Activated CD8-positive, alpha-beta T cell treated with anti-CD3 and anti-CD28 coated beads, Interleukin-2, amount 10 ng/mL, durations not matched to agents 7 days and 5 days (primary cell): ENCODE results near the gene ADCYAP1R1. TPM values are rescaled to one million over a fixed set of nuclear protein-coding genes. Genes with fewer than 3 reads are reported as not detected.

Source experiments
- ATAC-seq: fragments of 150-1000 bp; cut with Tn5 transposase; one replicate; pipeline ENCODE4 v1.10.0; 2021; ENCODE audit warnings: moderate library complexity
- CTCF ChIA-PET: fragments of 350-600 bp; sonication (Branson Sonifier 250); formaldehyde crosslinking; loops from one replicate; lab custom pipeline; 2021; ENCODE audit warnings: antibody characterized with exemption; lab: Charles Lee
- POLR2A ChIA-PET: fragments of 350-600 bp; sonication (Branson Sonifier 250); formaldehyde crosslinking; loops from one replicate; lab custom pipeline; 2021; ENCODE audit warnings: antibody characterized with exemption; lab: Charles Lee
- DNase-seq: peaks from one replicate; pipeline ENCODE4 v3.0.0-alpha.2; 2020
- H3K27ac Mint-ChIP-seq: one replicate; pipeline ENCODE4 v1.8.0; 2021; ENCODE audit warnings: mild to moderate bottlenecking, mixed read lengths
- H3K27me3 Mint-ChIP-seq: one replicate; pipeline ENCODE4 v1.8.0; 2021; ENCODE audit warnings: low read depth, mixed read lengths
- H3K36me3 Mint-ChIP-seq: one replicate; pipeline ENCODE4 v1.8.0; 2021; ENCODE audit warnings: low read depth, mixed read lengths
- H3K4me1 Mint-ChIP-seq: one replicate; pipeline ENCODE4 v1.8.0; 2021; ENCODE audit warnings: low read depth, mixed read lengths
- H3K4me3 Mint-ChIP-seq: one replicate; pipeline ENCODE4 v1.8.0; 2021; ENCODE audit warnings: mild to moderate bottlenecking, mixed read lengths
- H3K9me3 Mint-ChIP-seq: one replicate; pipeline ENCODE4 v1.8.0; 2022; ENCODE audit warnings: mixed read lengths; ENCODE audit not compliant: insufficient read depth
- total RNA-seq, 2 experiments: library from RNA; stranded (reverse); gene quantifications; one replicate each; pipeline ENCODE4 v1.2.3, GENCODE V29; 2021

The ADCYAP1R1 gene
- total RNA-seq, 2 experiments from 2014 or later, result not detected

- peak overlapping the region; percentile 9 for H3K27ac Mint-ChIP-seq
- peaks cover 88% of the 10 kb centered on the region for H3K4me1 Mint-ChIP-seq
- no peaks in the 10 kb centered on the region for H3K27me3 Mint-ChIP-seq
- CTCF ChIA-PET, result no interaction called here
- H3K4me3 Mint-ChIP-seq, result no peak overlapping the region
- H3K9me3 Mint-ChIP-seq, result peaks cover 7% of the 10 kb centered on the region
- ATAC-seq (no peak), DNase-seq (no peak)
- peaks cover 29% of the 10 kb centered on the region for H3K36me3 Mint-ChIP-seq
- POLR2A ChIA-PET, result no interaction called here
Observed at GRCh38 chr7:31022117-31022516, 30.0 kb upstream of the ADCYAP1R1 start.

GRCh38 chr7:31022726-31023125 lies 29.4 kb upstream of the ADCYAP1R1 start:
- peaks cover 29% of the 10 kb centered on the region for H3K36me3 Mint-ChIP-seq
- DNase-seq, result no peak
- POLR2A ChIA-PET, result interaction anchor here (0.9 kb wide), 1 partner anchor 62 kb away, joined by 3 read pairs; no protein-coding TSS in a partner anchor
- H3K4me1 Mint-ChIP-seq, result peaks cover 82% of the 10 kb centered on the region
- H3K9me3 Mint-ChIP-seq, result peaks cover 7% of the 10 kb centered on the region
- ATAC-seq, result no peak
- no peaks in the 10 kb centered on the region for H3K27me3 Mint-ChIP-seq
- CTCF ChIA-PET, result no interaction called here
- peak overlapping the region; percentile 71 for H3K27ac Mint-ChIP-seq
- H3K4me3 Mint-ChIP-seq, result no peak overlapping the region

- no peak overlapping the region for H3K4me3 Mint-ChIP-seq
- peak overlapping the region; percentile 95 for H3K27ac Mint-ChIP-seq
- peaks cover 7% of the 10 kb centered on the region for H3K9me3 Mint-ChIP-seq
- ChIA-PET POLR2A (no interaction called here), CTCF (no interaction called here)
- peaks cover 70% of the 10 kb centered on the region for H3K4me1 Mint-ChIP-seq
- DNase-seq (peak; percentile 69), ATAC-seq (peak; percentile 72)
- H3K36me3 Mint-ChIP-seq, result peaks cover 29% of the 10 kb centered on the region
- no peaks in the 10 kb centered on the region for H3K27me3 Mint-ChIP-seq
Observed at GRCh38 chr7:31023877-31024276, 28.2 kb upstream of the ADCYAP1R1 start.

GRCh38 chr7:31027161-31027965 lies 24.7 kb upstream of the ADCYAP1R1 start:
- POLR2A ChIA-PET, result no interaction called here

GRCh38 chr7:31028006-31028405 lies 24.1 kb upstream of the ADCYAP1R1 start:
- H3K27me3 Mint-ChIP-seq, result peaks cover 8% of the 10 kb centered on the region
- H3K4me1 Mint-ChIP-seq, result peaks cover 35% of the 10 kb centered on the region
- peaks cover 26% of the 10 kb centered on the region for H3K36me3 Mint-ChIP-seq
- ATAC-seq (no peak), DNase-seq (no peak)
- POLR2A ChIA-PET, result no interaction called here
- peak overlapping the region; percentile 11 for H3K27ac Mint-ChIP-seq
- CTCF ChIA-PET, result interaction anchor here (1.3 kb wide), 2 partner anchors 45 to 54 kb away, joined by 4 read pairs; no protein-coding TSS in a partner anchor
- H3K4me3 Mint-ChIP-seq, result no peak overlapping the region
- H3K9me3 Mint-ChIP-seq, result peaks cover 7% of the 10 kb centered on the region

More at GRCh38 chr7:31027161-31027965, 24.7 kb upstream of the ADCYAP1R1 start:
- Mint-ChIP-seq H3K27ac (no peak overlapping the region), H3K9me3 (peaks cover 7% of the 10 kb centered on the region), H3K36me3 (peaks cover 29% of the 10 kb centered on the region), H3K4me3 (no peak overlapping the region), H3K4me1 (peaks cover 40% of the 10 kb centered on the region), H3K27me3 (peaks cover 3% of the 10 kb centered on the region)
- no peak for DNase-seq
- CTCF ChIA-PET, result interaction anchor here (1.3 to 2.2 kb wide), 4 partner anchors 44 to 107 kb away, joined by 4 to 9 read pairs (median 4); no protein-coding TSS in a partner anchor
- no peak for ATAC-seq

GRCh38 chr7:31028417-31028992 lies 23.6 kb upstream of the ADCYAP1R1 start:
- CTCF ChIA-PET, result no interaction called here

GRCh38 chr7:31029251-31030042 lies 22.7 kb upstream of the ADCYAP1R1 start:
- Mint-ChIP-seq H3K36me3 (peaks cover 14% of the 10 kb centered on the region), H3K27me3 (peaks cover 12% of the 10 kb centered on the region), H3K4me3 (no peak overlapping the region), H3K27ac (no peak overlapping the region), H3K9me3 (peaks cover 2% of the 10 kb centered on the region), H3K4me1 (peaks cover 21% of the 10 kb centered on the region)
- POLR2A ChIA-PET, result no interaction called here
- ATAC-seq, result no peak
- no peak for DNase-seq
- CTCF ChIA-PET, result interaction anchor here (0.6 kb wide), 1 partner anchor 63 kb away, joined by 4 read pairs; no protein-coding TSS in a partner anchor

More at GRCh38 chr7:31028417-31028992, 23.6 kb upstream of the ADCYAP1R1 start:
- POLR2A ChIA-PET, result no interaction called here
- Mint-ChIP-seq H3K4me3 (no peak overlapping the region), H3K36me3 (peaks cover 22% of the 10 kb centered on the region), H3K9me3 (peaks cover 7% of the 10 kb centered on the region), H3K4me1 (peaks cover 30% of the 10 kb centered on the region), H3K27ac (no peak overlapping the region), H3K27me3 (peaks cover 8% of the 10 kb centered on the region)
- ATAC-seq (no peak), DNase-seq (no peak)

- ChIA-PET CTCF (interaction anchor here (0.8 to 1.7 kb wide), 3 partner anchors 50 to 101 kb away, joined by 3 to 4 read pairs (median 3); no protein-coding TSS in a partner anchor), POLR2A (no interaction called here)
- H3K36me3 Mint-ChIP-seq, result no peaks in the 10 kb centered on the region
- H3K27me3 Mint-ChIP-seq, result peaks cover 36% of the 10 kb centered on the region
- no peak for DNase-seq
- ATAC-seq, result no peak
- no peaks in the 10 kb centered on the region for H3K9me3 Mint-ChIP-seq
- H3K4me3 Mint-ChIP-seq, result no peak overlapping the region
- H3K4me1 Mint-ChIP-seq, result no peaks in the 10 kb centered on the region
- H3K27ac Mint-ChIP-seq, result no peak overlapping the region
Observed at GRCh38 chr7:31033674-31034300, 18.3 kb upstream of the ADCYAP1R1 start.

GRCh38 chr7:31036924-31037323 lies 15.2 kb upstream of the ADCYAP1R1 start:
- H3K9me3 Mint-ChIP-seq, result no peaks in the 10 kb centered on the region
- no peaks in the 10 kb centered on the region for H3K36me3 Mint-ChIP-seq
- no peak overlapping the region for H3K27ac Mint-ChIP-seq
- CTCF ChIA-PET, result interaction anchor here (1.2 to 1.7 kb wide), 2 partner anchors 54 to 86 kb away, joined by 3 to 4 read pairs; no protein-coding TSS in a partner anchor
- peaks cover 51% of the 10 kb centered on the region for H3K27me3 Mint-ChIP-seq
- no peaks in the 10 kb centered on the region for H3K4me1 Mint-ChIP-seq
- ATAC-seq, result no peak
- POLR2A ChIA-PET, result no interaction called here
- DNase-seq, result no peak
- no peak overlapping the region for H3K4me3 Mint-ChIP-seq

GRCh38 chr7:31043051-31043471 lies 9.0 kb upstream of the ADCYAP1R1 start:
- Mint-ChIP-seq H3K27ac (no peak overlapping the region), H3K9me3 (no peaks in the 10 kb centered on the region), H3K36me3 (no peaks in the 10 kb centered on the region), H3K4me3 (no peak overlapping the region), H3K27me3 (peaks cover 43% of the 10 kb centered on the region), H3K4me1 (no peaks in the 10 kb centered on the region)
- ChIA-PET POLR2A (no interaction called here), CTCF (interaction anchor here (1.1 to 1.6 kb wide), 2 partner anchors 59 to 92 kb away, joined by 4 to 5 read pairs; no protein-coding TSS in a partner anchor)
- DNase-seq, result no peak
- no peak for ATAC-seq

GRCh38 chr7:31044529-31044928 lies 7.6 kb upstream of the ADCYAP1R1 start:
- no peaks in the 10 kb centered on the region for H3K4me1 Mint-ChIP-seq
- H3K4me3 Mint-ChIP-seq, result no peak overlapping the region
- no peaks in the 10 kb centered on the region for H3K36me3 Mint-ChIP-seq
- ChIA-PET POLR2A (no interaction called here), CTCF (interaction anchor here (1.6 kb wide), 1 partner anchor 90 kb away, joined by 5 read pairs; no protein-coding TSS in a partner anchor)
- H3K27ac Mint-ChIP-seq, result no peak overlapping the region
- no peak for DNase-seq
- peaks cover 35% of the 10 kb centered on the region for H3K27me3 Mint-ChIP-seq
- no peaks in the 10 kb centered on the region for H3K9me3 Mint-ChIP-seq
- no peak for ATAC-seq
